DND-41 (cell line): ENCODE measurements around the gene PDGFB.

Experiments used
- ATAC-seq: fragments of 200-7000 bp; cut with Tn5 transposase; 3 replicates; pipeline ENCODE4 v1.9.1; 2021; ENCODE audit warnings: low read depth; ENCODE audit not compliant: insufficient read depth
- DNase-seq: peaks from one replicate; pipeline ENCODE4 v3.0.0-alpha.2; 2020
- H2AFZ ChIP-seq: 2 replicates; pipeline ENCODE4 v1.6.0; 2012; ENCODE audit warnings: low read depth, low read length
- H3K27ac ChIP-seq: 2 replicates; pipeline ENCODE4 v1.5.1; 2012; ENCODE audit warnings: low read length, inconsistent platforms
- H3K27me3 ChIP-seq: fragments of 200-600 bp; sonication (generic); 2 replicates; pipeline ENCODE4 v1.6.0; 2012; ENCODE audit warnings: low read length, mild to moderate bottlenecking, inconsistent platforms; ENCODE audit not compliant: insufficient read depth, poor library complexity
- H3K36me3 ChIP-seq: 2 replicates; pipeline ENCODE4 v1.5.1; 2012; ENCODE audit warnings: low read length, inconsistent platforms; ENCODE audit not compliant: insufficient read depth
- H3K4me1 ChIP-seq: 2 replicates; pipeline ENCODE4 v1.5.1; 2012; ENCODE audit warnings: mild to moderate bottlenecking, low read length; ENCODE audit not compliant: insufficient read depth
- H3K4me2 ChIP-seq: 2 replicates; pipeline ENCODE4 v1.6.0; 2012; ENCODE audit warnings: mild to moderate bottlenecking, moderate library complexity, low read length, inconsistent platforms; ENCODE audit not compliant: insufficient read depth
- H3K4me3 ChIP-seq, 2 experiments: fragments of 200-600 bp in 1 of 2; shearing (Covaris generic) in 1 of 2; 2 replicates each; pipeline ENCODE4 v1.5.1; 2012 to 2016; ENCODE audit warnings: inconsistent platforms in 2 of 2, low read length in 2 of 2, mild to moderate bottlenecking in 2 of 2, low read depth in 1 of 2, moderate library complexity in 1 of 2
- H3K79me2 ChIP-seq: 2 replicates; pipeline ENCODE4 v1.6.0; 2012; ENCODE audit warnings: low read length, inconsistent platforms; ENCODE audit not compliant: insufficient read depth
- H3K9ac ChIP-seq: 2 replicates; pipeline ENCODE4 v1.6.0; 2012; ENCODE audit warnings: low read depth, mild to moderate bottlenecking, inconsistent platforms, low read length, moderate library complexity
- H3K9me3 ChIP-seq: 2 replicates; pipeline ENCODE4 v1.5.1; 2012; ENCODE audit warnings: low read length, moderate library complexity, mild to moderate bottlenecking, inconsistent platforms; ENCODE audit not compliant: insufficient read depth, severe bottlenecking
- H4K20me1 ChIP-seq: 2 replicates; pipeline ENCODE4 v1.6.0; 2012; ENCODE audit warnings: low read length; ENCODE audit not compliant: insufficient read depth
- CTCF ChIP-seq: IDR thresholded peaks from 2 replicates; pipeline ENCODE4 v1.5.1; 2012; ENCODE audit warnings: borderline replicate concordance, low read length, moderate library complexity, mild to moderate bottlenecking; ENCODE audit not compliant: poor library complexity, severe bottlenecking; ENCODE audit errors: extremely low read depth
- EZH2 ChIP-seq: IDR thresholded peaks from 3 replicates; pipeline ENCODE4 v1.6.1; 2012; ENCODE audit warnings: borderline replicate concordance, low read depth, mild to moderate bottlenecking, moderate library complexity, low read length, inconsistent platforms; ENCODE audit not compliant: severe bottlenecking

The PDGFB gene

GRCh38 chr22:39270280-39270679 is 25.5 kb upstream of the PDGFB start:
- H3K9ac ChIP-seq, result no peak overlapping the region
- no peaks in the 10 kb centered on the region for H3K36me3 ChIP-seq
- no peak for ATAC-seq
- no peaks in the 10 kb centered on the region for H3K9me3 ChIP-seq
- H3K4me2 ChIP-seq, result no peak overlapping the region
- no peaks in the 10 kb centered on the region for H3K27me3 ChIP-seq
- H4K20me1 ChIP-seq, result no peaks in the 10 kb centered on the region
- no peak for DNase-seq
- H3K4me3 ChIP-seq, result no peak overlapping the region
- no peak overlapping the region for H3K27ac ChIP-seq
- no peaks in the 10 kb centered on the region for H3K79me2 ChIP-seq
- no peak overlapping the region for H2AFZ ChIP-seq
- H3K4me1 ChIP-seq, result no peaks in the 10 kb centered on the region
- TF ChIP-seq EZH2 (no peak), CTCF (no peak)

GRCh38 chr22:39269095-39269790 is 24.5 kb upstream of the PDGFB start:
- no peaks in the 10 kb centered on the region for H3K4me1 ChIP-seq
- H3K9ac ChIP-seq, result no peak overlapping the region
- no peaks in the 10 kb centered on the region for H3K27me3 ChIP-seq
- no peaks in the 10 kb centered on the region for H3K9me3 ChIP-seq
- H3K4me3 ChIP-seq, result no peak overlapping the region
- no peaks in the 10 kb centered on the region for H4K20me1 ChIP-seq
- DNase-seq, result no peak
- H3K79me2 ChIP-seq, result no peaks in the 10 kb centered on the region
- H2AFZ ChIP-seq, result no peak overlapping the region
- no peak overlapping the region for H3K27ac ChIP-seq
- no peak for ATAC-seq
- no peaks in the 10 kb centered on the region for H3K36me3 ChIP-seq
- TF ChIP-seq EZH2 (no peak), CTCF (no peak)
- H3K4me2 ChIP-seq, result no peak overlapping the region

- no peak overlapping the region for H2AFZ ChIP-seq
- no peak overlapping the region for H3K9ac ChIP-seq
These were observed 23.9 kb upstream of the PDGFB start for GRCh38 chr22:39268645-39269044.

More at GRCh38 chr22:39268645-39269044, 23.9 kb upstream of the PDGFB start:
- no peak overlapping the region for H3K4me3 ChIP-seq
- no peaks in the 10 kb centered on the region for H3K9me3 ChIP-seq
- no peaks in the 10 kb centered on the region for H3K79me2 ChIP-seq
- no peak for DNase-seq
- no peak overlapping the region for H3K4me2 ChIP-seq
- H3K4me1 ChIP-seq, result no peaks in the 10 kb centered on the region
- no peak overlapping the region for H3K27ac ChIP-seq
- H3K27me3 ChIP-seq, result no peaks in the 10 kb centered on the region
- no peaks in the 10 kb centered on the region for H4K20me1 ChIP-seq
- TF ChIP-seq EZH2, result no peak
- no peak for TF ChIP-seq CTCF
- H3K36me3 ChIP-seq, result no peaks in the 10 kb centered on the region
- no peak for ATAC-seq
